SU-DHL-6 (cell line): ENCODE measurements around the gene BCAR1.

Experiments
- CTCF ChIP-seq: fragments of 200-600 bp; sonication (generic); IDR thresholded peaks from one replicate; pipeline ENCODE4 v1.5.1; 2017; ENCODE audit warnings: antibody characterized with exemption, mild to moderate bottlenecking, low read length, moderate library complexity; ENCODE audit not compliant: insufficient read depth, poor library complexity, severe bottlenecking
- EZH2phosphoT487 ChIP-seq: fragments of 200-600 bp; sonication (generic), shearing (Covaris generic); conservative IDR thresholded peaks from 2 replicates; pipeline ENCODE4 v1.6.1; 2018; ENCODE audit warnings: mild to moderate bottlenecking, antibody characterized with exemption, low read length, moderate library complexity, mixed read lengths

- TF ChIP-seq CTCF (no peak), EZH2phosphoT487 (no peak)
Measured at GRCh38 chr16:75281826-75282225, 30.4 kb upstream of the BCAR1 start.
